H1 (cell line): ENCODE measurements around the gene TMEM163. TPM values are rescaled to one million over a fixed set of nuclear protein-coding genes. Genes with fewer than 3 reads are reported as not detected.

ENCODE experiments used
- CTCF ChIA-PET: fragments of 300-600 bp; sonication (Branson Sonifier 250); formaldehyde crosslinking; loops from one replicate; lab custom pipeline; 2021; ENCODE audit not compliant: partially characterized antibody; lab: Charles Lee
- POLR2A ChIA-PET: fragments of 300-600 bp; sonication (Branson Sonifier 250); formaldehyde crosslinking; loops from one replicate; lab custom pipeline; 2021; ENCODE audit warnings: inconsistent platforms; ENCODE audit not compliant: partially characterized antibody; lab: Charles Lee
- DNase-seq, 2 experiments: peaks; one replicate each; pipeline versions ENCODE4 v3.0.0 to v3.0.0-alpha.2; 2010 to 2022; ENCODE audit warnings: low spot score in 2 of 2, low read depth in 1 of 2, mixed read lengths in 1 of 2
- FAIRE-seq: peaks from 2 replicates; lab custom pipeline; 2011; peaks lifted over from hg19 to GRCh38; lab: Jason Lieb, UNC
- H2AFZ ChIP-seq: 2 replicates; pipeline ENCODE4 v1.8.1; 2012; ENCODE audit warnings: low read length, inconsistent platforms
- H2AK5ac ChIP-seq: 2 replicates; pipeline ENCODE4 v1.6.1; 2013; ENCODE audit warnings: low read depth, low read length
- H2BK120ac ChIP-seq: replicated peaks from 2 replicates; pipeline ENCODE3; 2013; ENCODE audit warnings: low read depth, low read length, inconsistent platforms
- H2BK12ac ChIP-seq: 2 replicates; pipeline ENCODE4 v1.6.1; 2013; ENCODE audit warnings: low read depth, low read length
- H2BK15ac ChIP-seq: 2 replicates; pipeline ENCODE4 v1.6.1; 2013; ENCODE audit warnings: low read length
- H2BK20ac ChIP-seq: 2 replicates; pipeline ENCODE4 v1.6.1; 2013; ENCODE audit warnings: low read length
- H2BK5ac ChIP-seq: 2 replicates; pipeline ENCODE4 v1.6.1; 2013; ENCODE audit warnings: low read depth, low read length
- H3K14ac ChIP-seq: 2 replicates; pipeline ENCODE4 v1.6.1; 2013; ENCODE audit warnings: inconsistent platforms; ENCODE audit not compliant: insufficient read length
- H3K18ac ChIP-seq: 2 replicates; pipeline ENCODE4 v1.6.1; 2013; ENCODE audit warnings: low read length; ENCODE audit errors: extremely low read depth
- H3K23ac ChIP-seq: 2 replicates; pipeline ENCODE4 v1.6.1; 2013; ENCODE audit warnings: inconsistent platforms; ENCODE audit not compliant: insufficient read length
- H3K23me2 ChIP-seq: 2 replicates; pipeline ENCODE4 v1.6.1; 2013; ENCODE audit warnings: low read depth, low read length
- H3K27ac ChIP-seq: 2 replicates; pipeline ENCODE4 v1.6.1; 2011; ENCODE audit warnings: low read depth, low read length, inconsistent platforms
- H3K27me3 ChIP-seq, 4 experiments: replicated peaks in 1 of 4; 1 replicate in 1 of 4; 2 replicates in 3 of 4; pipeline versions ENCODE4 v1.6.1 to v1.8.1; 2011 to 2013; ENCODE audit warnings: low read length in 3 of 4, mild to moderate bottlenecking in 3 of 4, inconsistent platforms in 2 of 4, mixed read lengths in 2 of 4, moderate library complexity in 1 of 4; ENCODE audit not compliant: control insufficient read depth in 3 of 4, insufficient read depth in 3 of 4; ENCODE audit errors: extremely low read depth in 1 of 4
- H3K36me3 ChIP-seq, 4 experiments: 2 replicates each; pipeline versions ENCODE4 v1.6.1 to v1.8.1; 2011 to 2013; ENCODE audit warnings: mild to moderate bottlenecking in 4 of 4, low read length in 3 of 4, moderate library complexity in 2 of 4, control low read depth in 1 of 4, inconsistent platforms in 1 of 4; ENCODE audit not compliant: insufficient read depth in 4 of 4, control insufficient read depth in 2 of 4
- H3K4ac ChIP-seq: replicated peaks from 2 replicates; pipeline ENCODE3; 2013; ENCODE audit warnings: low read length, low read depth, mixed read lengths, inconsistent platforms; ENCODE audit not compliant: insufficient read length
- H3K4me1 ChIP-seq, 4 experiments: replicated peaks in 1 of 4; 1 replicate in 1 of 4; 2 replicates in 3 of 4; pipeline versions ENCODE4 v1.6.1 to v1.8.1; 2011 to 2013; ENCODE audit warnings: low read length in 3 of 4, inconsistent platforms in 2 of 4, mixed read lengths in 1 of 4; ENCODE audit not compliant: insufficient read depth in 4 of 4, control insufficient read depth in 3 of 4
- H3K4me2 ChIP-seq, 2 experiments: 2 replicates each; pipeline versions ENCODE4 v1.6.1 to v1.8.1; 2011 to 2013; ENCODE audit warnings: low read depth in 2 of 2, low read length in 2 of 2, control low read depth in 1 of 2, inconsistent platforms in 1 of 2, mild to moderate bottlenecking in 1 of 2; ENCODE audit not compliant: insufficient read depth in 1 of 2
- H3K4me3 ChIP-seq, 4 experiments: fragments of 200-600, 300-600 bp in 1 of 4; sonication (generic), shearing (Covaris generic), sonication (Bioruptor Twin) in 1 of 4; 2 replicates each; pipeline versions ENCODE4 v1.5.1 to v1.8.1; 2011 to 2016; ENCODE audit warnings: low read length in 4 of 4, low read depth in 3 of 4, control low read depth in 2 of 4, inconsistent platforms in 2 of 4, mild to moderate bottlenecking in 2 of 4, mixed read lengths in 1 of 4, moderate library complexity in 1 of 4; ENCODE audit not compliant: insufficient read depth in 2 of 4; ENCODE audit errors: extremely low read depth in 1 of 4
- H3K56ac ChIP-seq: replicated peaks from 2 replicates; pipeline ENCODE3; 2013; ENCODE audit warnings: low read depth, mild to moderate bottlenecking, mixed read lengths, low read length, inconsistent platforms; ENCODE audit not compliant: insufficient read length
- H3K79me1 ChIP-seq: 2 replicates; pipeline ENCODE4 v1.6.1; 2013; ENCODE audit warnings: low read depth, low read length, control low read depth
- H3K79me2 ChIP-seq, 2 experiments: 2 replicates each; pipeline versions ENCODE4 v1.6.1 to v1.8.1; 2012 to 2013; ENCODE audit warnings: low read length in 2 of 2, mild to moderate bottlenecking in 2 of 2, inconsistent platforms in 1 of 2; ENCODE audit not compliant: insufficient read depth in 2 of 2, control insufficient read depth in 1 of 2
- H3K9ac ChIP-seq, 4 experiments: replicated peaks in 1 of 4; 1 replicate in 1 of 4; 2 replicates in 3 of 4; pipeline versions ENCODE4 v1.6.1 to v1.8.1; 2011 to 2013; ENCODE audit warnings: low read depth in 3 of 4, low read length in 3 of 4, control low read depth in 2 of 4, mild to moderate bottlenecking in 2 of 4, moderate library complexity in 2 of 4, inconsistent platforms in 1 of 4; ENCODE audit errors: extremely low read depth in 1 of 4
- H3K9me3 ChIP-seq, 2 experiments: 2 replicates each; pipeline versions ENCODE4 v1.6.1 to v1.8.1; 2012 to 2013; ENCODE audit warnings: mild to moderate bottlenecking in 2 of 2, moderate library complexity in 2 of 2, control low read depth in 1 of 2, inconsistent platforms in 1 of 2, low read depth in 1 of 2, low read length in 1 of 2, mixed read lengths in 1 of 2; ENCODE audit not compliant: insufficient read depth in 2 of 2
- H4K20me1 ChIP-seq, 2 experiments: replicated peaks in 1 of 2; 2 replicates each; pipeline versions ENCODE3 to v1.8.1; 2011 to 2013; ENCODE audit warnings: inconsistent platforms in 2 of 2, low read length in 2 of 2, mild to moderate bottlenecking in 1 of 2; ENCODE audit not compliant: insufficient read depth in 2 of 2, control insufficient read depth in 1 of 2
- H4K5ac ChIP-seq: 2 replicates; pipeline ENCODE4 v1.6.1; 2013; ENCODE audit warnings: low read length, low read depth, mixed read lengths, inconsistent platforms; ENCODE audit not compliant: insufficient read length
- H4K8ac ChIP-seq: 2 replicates; pipeline ENCODE4 v1.8.0; 2013; ENCODE audit warnings: mild to moderate bottlenecking, moderate library complexity, low read length, inconsistent platforms; ENCODE audit not compliant: insufficient read depth; ENCODE audit errors: extremely low read depth
- H4K91ac ChIP-seq: replicated peaks from 2 replicates; pipeline ENCODE3; 2013; ENCODE audit warnings: low read length, mixed read lengths, inconsistent platforms; ENCODE audit not compliant: insufficient read length
- ATF3 ChIP-seq: IDR thresholded peaks from 2 replicates; pipeline ENCODE4 v1.6.1; 2011; ENCODE audit warnings: low read depth, mild to moderate bottlenecking, low read length; ENCODE audit not compliant: insufficient read depth
- CBX5 ChIP-seq: fragments of 300-800, 300-1000 bp; sonication (generic); IDR thresholded peaks from 2 replicates; pipeline ENCODE4 v1.7.1; 2016; ENCODE audit warnings: antibody characterized with exemption, low read length, low read depth
- CEBPB ChIP-seq: IDR thresholded peaks from 2 replicates; pipeline ENCODE4 v1.6.1; 2012; ENCODE audit warnings: low read depth, low read length
- CTBP2 ChIP-seq: IDR thresholded peaks from 2 replicates; pipeline ENCODE4 v1.7.0; 2011; ENCODE audit warnings: borderline replicate concordance, mild to moderate bottlenecking, moderate library complexity, mixed read lengths, low read length; ENCODE audit not compliant: insufficient read depth, insufficient read length
- EGR1 ChIP-seq: IDR thresholded peaks from 2 replicates; pipeline ENCODE4 v1.6.1; 2011; ENCODE audit warnings: low read depth, low read length, borderline replicate concordance
- FOSL1 ChIP-seq: IDR thresholded peaks from 2 replicates; pipeline ENCODE4 v1.6.1; 2011; ENCODE audit warnings: mild to moderate bottlenecking, low read depth, low read length, moderate library complexity; ENCODE audit not compliant: insufficient read depth
- HDAC6 ChIP-seq: IDR thresholded peaks from one replicate; pipeline ENCODE4 v1.7.1; 2012; ENCODE audit warnings: low read depth, mild to moderate bottlenecking, inconsistent platforms, low read length, moderate library complexity
- KDM4A ChIP-seq: IDR thresholded peaks from one replicate; pipeline ENCODE4 v1.7.1; 2012; ENCODE audit warnings: low read depth, mild to moderate bottlenecking, moderate library complexity, low read length, inconsistent platforms; ENCODE audit not compliant: severe bottlenecking
- SAP30 ChIP-seq: fragments of 300-600 bp; sonication (generic); IDR thresholded peaks from 2 replicates; pipeline ENCODE4 v1.7.1; 2012; ENCODE audit warnings: low read length, moderate library complexity, mild to moderate bottlenecking, inconsistent platforms; ENCODE audit not compliant: insufficient read depth, insufficient replicate concordance
- SIN3A ChIP-seq, 2 experiments: IDR thresholded peaks in 1 of 2; conservative IDR thresholded peaks in 1 of 2; 2 replicates each; pipeline ENCODE4 v1.6.1; 2011 to 2012; ENCODE audit warnings: low read length in 2 of 2, improper control_type of control experiment in 1 of 2, low read depth in 1 of 2, mild to moderate bottlenecking in 1 of 2
- SRF ChIP-seq: IDR thresholded peaks from 2 replicates; pipeline ENCODE4 v1.6.1; 2011; ENCODE audit warnings: mild to moderate bottlenecking, low read depth, low read length, moderate library complexity
- TAF7 ChIP-seq: optimal IDR thresholded peaks from 2 replicates; pipeline ENCODE3; 2011; ENCODE audit warnings: low read depth, mild to moderate bottlenecking, inconsistent platforms, low read length, moderate library complexity, borderline replicate concordance
- WGBS, 2 experiments: shearing (Covaris generic) in 1 of 2; methylation state at CpG; one replicate each; pipeline versions ENCODE4 v1.1.6 to v1.1.7; 2013 to 2015; ENCODE audit warnings: low lambda C conversion rate in 2 of 2, mixed read lengths in 2 of 2, inconsistent platforms in 1 of 2, low coverage in 1 of 2, missing lambda C conversion rate in 1 of 2; ENCODE audit not compliant: insufficient replicate concordance in 2 of 2, insufficient coverage in 1 of 2, insufficient read length in 1 of 2; ENCODE audit errors: extremely low coverage in 1 of 2, missing lambda C conversion rate in 1 of 2; 5-methylcytosine and 5-hydroxymethylcytosine counted together
- polyA plus RNA-seq, 7 experiments: library from polyadenylated mRNA; depleted of rRNA in 3 of 7; stranded (reverse) in 5 of 7; unstranded in 2 of 7; fragments of >200 nt in 5 of 7; fragments of 200-250 nt in 2 of 7; gene quantifications; 1 replicate in 5 of 7; 2 replicates in 1 of 7; 4 replicates in 1 of 7; pipeline versions ENCODE4 v1.2.1 to v1.2.3, GENCODE V29; 2011 to 2013; ENCODE audit warnings: missing spikeins in 2 of 7, mixed read lengths in 2 of 7
- total RNA-seq: library from RNA; stranded (reverse); fragmentation: NEBNext Ultra II Directional; extraction: Animal tissue kit (Norgen Biotek cat#: 25700); gene quantifications from 2 replicates; pipeline ENCODE4 v1.2.1, GENCODE V29; 2021

TMEM163 gene
- total and polyA plus RNA-seq, 2 of the 8 experiments (the other 6 are each of a cell fraction or from before 2014, with no cell fraction given), result 2.8 to 3.2 TPM

- no peak overlapping the region for H3K56ac ChIP-seq
- peak overlapping the region; percentile 81 for H4K91ac ChIP-seq
- H2BK15ac ChIP-seq, result no peak overlapping the region
- no peak overlapping the region for H3K27ac ChIP-seq
- no peak for DNase-seq
- no peak overlapping the region for H3K4me3 ChIP-seq
- H3K79me2 ChIP-seq, result no peaks in the 10 kb centered on the region
- H2AFZ ChIP-seq, result no peak overlapping the region
- CTCF ChIA-PET, result interaction anchor here (0.7 kb wide), 1 partner anchor 239 kb away, joined by 3 read pairs; no protein-coding TSS in a partner anchor
- 96% methylated on average over 6 of the region's 6 CpGs; no CpG with 5 or more reads in 1 of the 2 experiments for WGBS, 2 experiments
- no peak overlapping the region for H3K4ac ChIP-seq
- no peaks in the 10 kb centered on the region for H3K23me2 ChIP-seq
- POLR2A ChIA-PET, result no interaction called here
- H3K9ac ChIP-seq, result no peak overlapping the region
- no peak overlapping the region for H3K23ac ChIP-seq
- no peak overlapping the region for H4K5ac ChIP-seq
- no peak overlapping the region for H2AK5ac ChIP-seq
- no peak overlapping the region for H3K4me2 ChIP-seq
- H3K4me1 ChIP-seq, result peaks cover 0 to 7% (median 5%) of the 10 kb centered on the region in 4 experiments; a peak in 3 of 7 replicates
- H3K79me1 ChIP-seq, result no peaks in the 10 kb centered on the region
- no peaks in the 10 kb centered on the region for H4K20me1 ChIP-seq
- H3K9me3 ChIP-seq, result peaks cover 17 to 22% of the 10 kb centered on the region in 2 experiments
- peaks cover 0 to 2% (median 0%) of the 10 kb centered on the region in 4 experiments; a peak in 1 of 8 replicates for H3K36me3 ChIP-seq
- FAIRE-seq, result no peak
- no peak overlapping the region for H2BK12ac ChIP-seq
- no peak overlapping the region for H2BK120ac ChIP-seq
- no peak overlapping the region for H3K18ac ChIP-seq
- no peaks in the 10 kb centered on the region for H3K27me3 ChIP-seq
- no peak overlapping the region for H4K8ac ChIP-seq
- H2BK20ac ChIP-seq, result no peak overlapping the region
- no peak overlapping the region for H2BK5ac ChIP-seq
- H3K14ac ChIP-seq, result no peak overlapping the region
- TF ChIP-seq TAF7, result no peak
- TF ChIP-seq CEBPB, result no peak
- TF ChIP-seq CBX5, result no peak
- TF ChIP-seq CTBP2, result no peak
- TF ChIP-seq SIN3A (conservative IDR thresholded peaks at IDR 0.05 in 1 of 2, IDR thresholded peaks at IDR 0.05 in 1 of 2; ENCODE audit: low read depth in 1 of 2, low read length in 2 of 2), result no peak
- TF ChIP-seq SRF, result no peak
- TF ChIP-seq EGR1, result no peak
- no peak for TF ChIP-seq FOSL1
- TF ChIP-seq SAP30, result no peak
- no peak for TF ChIP-seq ATF3
- TF ChIP-seq KDM4A, result no peak
- no peak for TF ChIP-seq HDAC6
Observed at GRCh38 chr2:134594399-134594798, 124.4 kb downstream of the TMEM163 start.
